HG02885 (cell line): ENCODE data around the gene COL5A1.
"Not testable (repeated sequence)": the region's sequence is repeated elsewhere in the genome, so short reads cannot be mapped to it uniquely, and the experiment has no call there.

Experiments
- ATAC-seq: cut with Tn5 transposase; IDR thresholded peaks from one replicate; pipeline ENCODE4 v1.9.1; 2021; ENCODE audit warnings: mild to moderate bottlenecking; ENCODE audit not compliant: unreplicated experiment, poor library complexity

Gene COL5A1

DNA sequence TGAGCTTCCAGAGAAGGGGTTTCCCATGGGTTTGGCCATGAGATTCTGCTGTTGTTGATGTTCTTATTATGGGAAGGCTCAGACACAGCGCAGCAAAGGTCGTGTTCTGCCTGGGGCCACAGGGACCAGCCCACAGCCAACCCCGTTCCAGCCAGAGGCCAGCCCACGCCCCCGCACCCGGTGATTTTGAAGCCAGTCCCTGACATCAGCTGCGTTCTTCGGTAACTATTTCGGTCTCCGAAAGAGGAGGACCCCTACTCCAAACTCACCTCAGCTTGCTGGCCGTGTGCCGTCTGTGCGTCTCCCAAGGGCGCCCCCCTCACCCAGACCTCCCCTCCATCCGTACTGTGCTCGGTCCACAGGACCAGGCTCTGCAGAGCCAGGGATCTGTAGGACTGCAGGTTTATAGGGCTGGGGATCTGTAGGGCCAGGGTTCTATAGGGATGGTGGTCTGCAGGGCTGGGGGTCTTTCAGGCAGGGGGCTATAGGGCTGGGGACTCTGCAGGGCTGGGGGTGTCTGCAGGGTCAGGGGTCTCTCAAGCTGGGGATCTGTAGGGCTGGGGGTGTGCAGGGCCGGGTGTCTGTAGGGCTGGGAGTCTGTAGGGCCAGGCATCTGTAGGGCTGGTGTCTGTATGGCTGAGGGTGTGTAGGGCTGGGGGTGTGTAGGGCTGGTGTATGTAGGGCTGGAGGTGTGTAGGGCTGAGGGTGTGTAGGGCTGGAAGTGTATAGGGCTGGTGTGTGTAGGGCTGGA lies 11.8 kb downstream of the COL5A1 start:
- no peak for ATAC-seq

DNA sequence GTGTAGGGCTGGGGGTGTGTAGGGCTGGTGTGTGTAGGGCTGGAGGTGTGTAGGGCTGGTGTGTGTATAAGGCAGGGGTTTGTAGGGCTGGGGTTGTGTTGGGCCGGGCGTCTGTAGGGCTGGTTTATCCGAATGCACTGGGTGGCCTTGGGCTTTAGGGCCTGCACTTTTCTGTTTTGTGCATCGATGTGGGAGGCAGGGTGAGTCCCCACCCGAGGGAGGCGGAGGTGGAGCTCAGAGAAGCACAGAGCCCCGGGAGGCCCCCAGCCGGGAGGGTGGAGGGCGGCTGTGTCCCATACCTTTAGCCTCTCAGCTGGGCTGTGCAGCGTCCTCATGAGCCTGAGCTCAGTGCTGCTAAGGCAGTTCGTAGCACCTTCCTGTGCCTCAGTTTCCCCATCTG lies 13.5 kb downstream of the COL5A1 start:
- ATAC-seq: no peak

DNA sequence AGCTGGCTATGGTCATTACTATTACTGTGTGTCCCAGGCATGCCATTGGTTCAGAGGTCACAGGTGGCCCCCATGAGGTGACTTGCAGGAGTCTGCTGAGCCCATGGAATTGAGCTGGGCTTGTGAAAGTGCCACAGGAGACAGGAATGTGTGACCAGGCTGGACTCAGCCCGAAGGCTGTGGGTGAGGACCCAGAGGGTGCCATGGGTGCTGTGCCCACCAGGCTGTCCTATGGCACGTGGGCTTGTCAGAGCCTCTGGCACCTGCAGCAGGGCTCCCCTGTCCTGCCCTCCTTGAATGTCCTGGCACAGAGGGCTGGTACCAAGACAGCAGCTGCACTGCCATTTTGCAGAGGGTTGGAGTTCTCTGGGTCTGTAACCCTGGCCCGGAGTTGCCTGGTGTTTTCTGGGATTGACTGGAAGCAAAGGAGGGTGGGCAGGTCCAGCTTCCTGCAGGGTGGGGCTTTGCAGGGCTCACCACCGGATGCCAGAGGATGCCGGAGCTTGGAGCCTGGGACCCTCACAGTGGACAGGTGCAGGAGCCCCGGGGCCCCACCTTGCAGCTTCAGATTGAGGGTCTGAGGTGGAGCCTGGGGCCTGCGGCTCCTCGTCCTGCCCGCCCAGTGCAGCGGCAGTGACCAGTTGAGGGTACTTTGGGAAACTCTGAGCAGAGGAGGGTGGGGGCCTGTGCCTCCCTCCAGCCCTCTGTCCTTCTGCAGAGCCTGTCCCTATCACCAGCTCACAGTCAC lies 14.2 kb downstream of the COL5A1 start:
- no peak for ATAC-seq

DNA sequence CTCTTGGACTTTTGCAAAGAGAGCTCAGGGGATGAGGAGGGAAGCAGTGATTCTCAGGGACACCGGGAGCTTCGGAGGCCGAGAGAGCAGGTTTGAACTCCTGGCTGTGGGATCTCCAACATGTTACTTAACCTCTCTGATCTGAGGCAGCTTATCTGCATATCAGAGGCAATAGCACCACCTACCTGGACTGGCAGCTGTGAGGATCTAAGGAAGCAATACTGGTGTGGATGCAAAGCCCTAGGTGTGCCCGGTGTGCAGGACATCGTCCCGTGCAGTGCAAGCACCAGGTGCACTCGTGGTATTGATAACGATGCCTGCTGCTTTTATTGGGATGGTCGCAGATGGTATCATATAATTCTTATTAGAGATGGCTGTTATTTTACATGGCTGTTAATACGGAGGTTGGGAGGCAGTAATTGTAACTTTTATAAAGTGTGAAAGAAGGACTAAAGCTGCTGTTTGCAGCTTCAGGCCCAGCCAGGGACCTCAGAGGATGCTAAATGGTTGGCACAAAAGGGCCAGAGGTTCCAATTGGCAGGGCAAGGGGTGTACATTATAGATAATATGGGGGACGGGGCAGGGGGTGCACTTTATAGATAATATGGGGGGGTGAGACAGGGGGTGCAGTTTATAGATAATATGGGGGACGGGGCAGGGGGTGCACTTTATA lies 14.9 kb downstream of the COL5A1 start:
- no peak for ATAC-seq

DNA sequence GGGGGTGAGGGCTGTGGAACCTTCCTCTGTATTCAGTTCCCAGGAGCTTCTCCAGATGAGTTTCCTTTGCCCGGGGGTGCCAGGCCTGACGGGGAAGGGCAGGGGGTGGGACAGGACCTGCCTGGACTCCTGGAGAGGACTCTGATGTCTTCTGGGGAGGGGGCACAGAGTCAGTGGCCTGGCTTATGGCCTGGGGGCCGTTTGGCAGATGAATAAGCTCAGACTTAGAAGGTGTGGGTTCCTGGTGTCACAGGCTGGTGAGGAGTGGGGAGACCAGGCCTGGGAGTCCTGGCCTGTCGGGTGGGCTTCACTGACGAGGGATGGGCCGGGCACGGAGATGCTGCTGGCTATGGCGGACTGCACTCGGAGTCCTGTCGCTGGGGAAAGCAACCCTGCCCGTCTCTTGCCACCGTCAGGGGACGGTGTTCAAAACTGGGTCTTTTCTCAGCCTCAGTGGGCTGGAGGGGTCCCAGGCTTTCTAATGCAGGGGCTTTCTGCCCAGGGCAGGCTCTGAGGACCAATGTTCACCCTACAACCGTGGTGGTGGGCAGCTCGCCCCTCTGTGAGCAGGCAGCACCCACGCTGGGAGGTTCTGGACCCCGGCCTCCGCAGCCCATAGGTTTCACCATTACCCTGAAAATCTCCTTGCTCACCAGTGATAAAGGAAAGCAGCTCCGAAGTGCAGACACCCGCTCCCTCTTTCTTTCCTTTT lies 16.2 kb downstream of the COL5A1 start:
- ATAC-seq: no peak

DNA sequence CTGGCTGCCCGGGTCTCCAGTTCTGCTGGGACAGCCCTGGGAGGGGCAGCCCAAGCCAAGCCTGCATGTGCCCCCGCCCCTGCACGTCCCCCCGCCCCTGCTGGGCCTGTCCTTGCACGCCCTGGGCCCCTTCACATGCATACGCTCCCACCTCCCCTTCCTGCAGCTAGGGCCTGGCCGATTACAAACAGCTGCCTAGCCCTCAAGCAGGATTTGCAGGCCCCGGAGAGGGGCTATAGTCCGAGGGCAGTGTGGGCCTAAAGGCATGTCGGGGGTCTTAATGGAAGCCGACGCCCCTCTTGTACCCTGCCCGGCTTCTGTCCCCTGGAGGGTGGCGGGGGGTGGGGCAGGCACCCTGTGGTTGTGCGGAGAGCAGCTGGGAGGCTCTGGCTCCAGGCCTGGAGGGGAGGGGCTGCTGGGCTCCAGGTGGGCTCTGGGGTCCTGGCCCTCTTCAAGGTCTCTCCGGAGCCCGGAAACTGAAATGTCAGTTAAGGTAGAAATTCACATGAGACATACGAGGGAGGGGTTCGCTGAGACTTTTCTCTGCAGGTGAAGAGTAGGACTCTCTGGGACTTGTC lies 16.9 kb downstream of the COL5A1 start:
- ATAC-seq: no peak

DNA sequence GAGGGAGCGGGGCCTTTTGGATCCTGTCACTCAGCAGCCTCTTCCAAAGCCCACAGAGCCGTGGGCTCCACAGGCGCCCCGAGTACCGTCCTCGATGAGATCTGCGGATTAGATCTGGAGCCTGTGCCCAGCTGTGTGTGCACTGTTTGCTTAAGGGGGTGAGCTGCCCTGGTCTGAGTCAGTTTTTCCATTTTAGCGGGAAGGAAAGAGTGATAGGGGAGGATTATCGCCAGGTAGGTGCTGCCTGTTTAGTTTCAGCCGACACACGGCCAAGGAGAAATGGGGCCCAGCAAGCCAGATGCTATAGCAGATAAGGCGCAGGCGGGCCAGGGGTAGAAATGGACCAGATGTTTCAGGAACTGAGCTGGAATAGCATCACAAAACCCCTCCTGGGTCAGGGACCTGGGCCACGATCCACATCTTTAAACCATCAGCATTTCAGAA lies 18.1 kb downstream of the COL5A1 start:
- no peak for ATAC-seq

DNA sequence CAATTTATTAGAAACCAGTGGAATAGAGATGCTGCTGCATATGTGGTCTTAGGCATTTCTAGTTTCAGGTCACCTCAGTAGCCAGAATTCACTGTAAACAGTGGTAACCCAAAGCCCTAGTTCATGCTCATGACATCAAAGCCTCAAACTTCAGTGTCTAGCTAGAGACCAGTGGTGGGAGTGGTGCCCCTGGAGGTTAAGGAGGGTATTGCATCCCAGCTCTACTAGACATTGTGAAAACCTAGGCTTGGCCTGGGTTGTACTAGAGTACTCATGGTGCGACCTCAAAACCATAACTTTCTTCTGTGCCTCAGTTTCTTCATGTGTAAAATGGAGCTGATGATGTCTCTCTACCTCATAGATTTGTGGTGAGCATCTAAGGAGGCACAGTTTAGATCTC lies 18.8 kb downstream of the COL5A1 start:
- no peak for ATAC-seq

DNA sequence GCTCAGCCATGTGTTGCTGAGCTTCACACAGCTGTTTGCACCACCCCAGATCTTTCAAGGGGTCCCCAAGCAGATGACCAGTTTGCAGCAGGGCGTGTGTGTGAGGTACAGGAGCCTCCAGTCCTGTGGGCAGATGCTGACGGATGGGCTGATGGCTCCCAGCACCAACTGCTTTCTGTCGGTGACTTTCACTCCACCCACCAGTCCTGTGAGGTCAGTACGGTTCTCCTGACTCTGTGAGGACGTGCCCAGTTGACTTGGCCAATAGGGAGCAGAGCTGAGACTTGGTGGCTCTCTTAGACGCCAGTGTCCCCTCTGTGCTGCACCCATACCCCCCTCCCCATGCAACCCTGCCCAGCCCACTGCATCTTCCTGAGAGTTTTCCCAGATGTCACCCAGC lies 19.7 kb downstream of the COL5A1 start:
- ATAC-seq: no peak

DNA sequence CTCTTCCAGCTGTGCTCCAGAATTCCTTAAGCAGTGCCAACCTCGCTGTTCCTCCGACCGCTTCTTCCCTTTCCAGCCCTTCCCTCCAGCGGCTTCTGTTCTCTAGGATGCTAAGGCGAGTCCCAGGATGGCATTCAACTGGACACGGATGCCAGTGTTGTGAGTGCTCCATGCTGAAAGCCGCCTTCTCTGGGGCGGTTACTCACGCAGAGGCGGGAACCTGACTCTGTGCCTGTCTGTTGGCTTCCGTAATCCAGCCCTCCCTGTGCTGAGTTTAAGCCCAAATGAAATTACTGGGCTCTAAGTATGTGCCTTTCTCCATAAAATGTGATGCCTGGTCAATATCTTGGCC lies 20.2 kb downstream of the COL5A1 start:
- no peak for ATAC-seq

DNA sequence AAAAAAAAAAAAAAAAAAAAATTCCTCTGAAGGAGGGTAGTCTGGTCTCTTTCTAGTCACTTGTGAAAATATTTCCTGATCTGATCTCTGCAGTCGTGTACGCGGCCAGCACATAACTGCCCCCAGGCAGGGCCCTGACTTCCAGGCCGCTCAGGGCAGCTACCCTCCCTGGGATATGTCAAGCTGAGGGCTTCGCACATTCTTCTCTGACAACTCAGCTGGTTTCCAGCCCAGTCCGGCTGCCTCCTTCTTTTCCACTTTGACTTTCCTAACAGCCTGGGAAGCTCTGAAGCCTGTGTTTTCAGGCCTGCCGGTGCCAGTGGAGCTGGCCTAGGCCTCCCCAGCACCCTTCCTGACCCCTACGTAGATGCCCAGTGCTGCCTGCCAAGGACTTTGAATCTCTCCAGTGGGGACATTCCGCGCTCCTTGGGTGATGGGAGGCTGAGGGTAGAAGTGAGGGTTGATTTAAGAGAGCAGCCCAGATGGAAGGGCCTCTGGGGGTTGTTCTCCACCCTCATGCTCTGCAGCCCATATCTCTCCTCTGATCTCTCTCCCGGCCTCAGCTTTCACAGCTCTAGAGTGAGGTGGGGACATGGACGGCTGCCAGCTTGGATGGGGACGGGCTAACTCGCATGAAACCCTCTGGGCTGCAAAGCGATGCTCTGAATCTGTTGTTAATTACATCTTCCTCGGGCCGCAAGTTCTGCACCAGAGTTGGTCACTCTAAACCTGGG lies 20.7 kb downstream of the COL5A1 start:
- ATAC-seq: no peak

DNA sequence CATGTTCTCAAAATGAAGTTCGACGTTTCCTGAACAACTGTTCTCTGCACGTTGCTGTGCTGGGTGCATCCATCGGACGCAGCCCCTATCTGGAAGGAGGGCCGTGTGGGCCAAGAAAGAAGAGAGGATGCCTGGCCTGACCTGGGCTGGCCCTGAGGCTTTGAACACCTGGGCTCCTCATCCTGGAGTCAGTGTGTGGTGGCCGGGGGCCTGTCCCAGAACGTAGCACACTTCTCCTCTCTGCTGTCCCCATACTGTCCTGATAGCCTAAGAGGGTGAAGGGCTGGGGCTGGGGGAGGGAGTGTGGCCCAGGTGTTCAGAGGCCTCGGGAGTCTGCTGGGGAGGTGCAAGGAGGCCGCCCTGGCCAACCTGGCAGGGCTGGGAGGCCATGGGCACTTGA lies 21.5 kb downstream of the COL5A1 start:
- no peak for ATAC-seq

DNA sequence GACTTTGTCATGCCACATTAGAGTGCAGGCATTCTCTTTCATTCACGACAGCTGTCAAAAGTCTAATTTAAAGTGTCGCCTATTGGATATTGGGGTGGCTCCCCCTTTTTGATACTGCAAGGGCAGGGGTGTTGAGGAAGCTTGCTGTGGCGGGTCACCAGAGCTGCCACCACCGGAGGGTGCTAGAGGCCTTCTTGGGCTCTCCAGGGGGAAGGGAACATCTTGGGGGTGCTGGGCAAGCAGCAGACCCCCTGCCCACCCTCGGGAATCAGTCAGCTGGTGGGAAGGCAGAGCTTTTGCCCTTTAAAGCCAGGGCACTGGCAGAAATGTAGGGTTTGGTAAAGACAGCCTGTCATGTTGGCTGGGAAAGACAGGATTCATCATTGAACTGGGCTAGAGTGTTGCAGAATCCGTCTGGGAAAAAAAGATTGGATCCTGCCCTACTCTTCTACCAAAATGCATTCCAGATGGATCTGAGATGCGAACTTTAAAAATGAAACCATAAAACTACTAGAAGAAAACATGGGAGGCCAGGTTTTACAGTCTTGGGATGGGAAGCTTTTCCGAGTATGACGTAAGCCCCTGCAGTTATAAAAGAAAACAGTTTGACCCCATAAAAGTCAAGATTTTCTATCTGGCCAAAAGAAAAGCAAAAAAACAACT lies 22.3 kb downstream of the COL5A1 start:
- no peak for ATAC-seq

DNA sequence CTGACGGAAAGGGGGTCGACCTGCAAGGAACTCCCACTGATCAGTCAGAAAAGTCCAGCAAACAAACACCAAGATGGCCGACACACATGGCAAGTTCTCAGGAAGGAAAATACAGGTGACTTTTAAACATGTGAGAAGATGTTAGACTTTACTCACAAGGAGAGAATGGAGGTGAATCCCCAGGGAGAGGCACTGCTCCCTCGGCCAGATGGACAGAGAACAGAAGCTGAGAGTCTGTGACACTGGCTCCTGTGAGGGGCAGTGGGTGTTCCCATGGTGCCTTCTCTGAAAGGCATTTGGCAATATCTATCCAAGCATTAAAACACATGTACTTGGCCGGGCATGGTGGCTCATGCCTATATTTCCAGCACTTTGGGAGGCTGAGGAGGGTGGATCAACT lies 22.8 kb downstream of the COL5A1 start:
- ATAC-seq: no peak

DNA sequence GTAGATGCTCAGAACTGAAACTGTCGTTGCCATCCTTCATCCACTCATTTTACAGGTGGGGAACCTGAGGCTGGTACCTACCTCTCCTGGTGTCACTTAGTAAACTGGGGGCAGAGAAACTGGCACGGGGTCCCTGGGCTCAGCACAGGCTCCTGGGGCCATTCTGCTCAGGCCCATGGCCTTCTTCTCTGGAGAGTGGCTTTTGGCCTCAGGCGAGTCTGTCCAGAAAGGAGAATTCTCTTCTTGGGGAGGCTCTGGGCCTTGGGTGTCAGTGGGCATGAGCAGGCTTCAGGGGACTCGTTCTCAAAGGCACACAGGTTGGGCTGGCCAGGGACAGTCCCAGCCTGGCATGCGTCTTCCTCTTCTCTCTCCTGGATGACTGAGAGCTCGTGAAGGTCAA lies 24.6 kb downstream of the COL5A1 start:
- no peak for ATAC-seq

DNA sequence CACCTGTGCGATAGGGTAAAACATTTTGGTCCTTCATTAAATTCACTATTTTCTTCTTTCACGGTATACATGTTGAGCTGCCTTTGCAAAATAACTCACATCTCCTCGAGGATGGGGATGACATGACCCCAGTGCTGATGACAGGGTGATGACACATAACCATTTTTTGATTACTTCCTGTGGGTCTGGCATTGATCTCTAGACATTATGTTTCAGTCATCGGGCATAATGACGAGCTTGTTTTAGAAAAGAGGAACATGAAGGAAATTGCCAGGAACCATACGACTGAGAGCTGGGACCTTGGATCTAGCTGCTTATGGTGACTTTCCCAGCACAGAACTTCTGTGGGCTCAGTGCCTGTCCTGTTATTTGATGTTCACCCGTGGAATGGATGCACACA lies 25.2 kb downstream of the COL5A1 start:
- ATAC-seq: no peak

DNA sequence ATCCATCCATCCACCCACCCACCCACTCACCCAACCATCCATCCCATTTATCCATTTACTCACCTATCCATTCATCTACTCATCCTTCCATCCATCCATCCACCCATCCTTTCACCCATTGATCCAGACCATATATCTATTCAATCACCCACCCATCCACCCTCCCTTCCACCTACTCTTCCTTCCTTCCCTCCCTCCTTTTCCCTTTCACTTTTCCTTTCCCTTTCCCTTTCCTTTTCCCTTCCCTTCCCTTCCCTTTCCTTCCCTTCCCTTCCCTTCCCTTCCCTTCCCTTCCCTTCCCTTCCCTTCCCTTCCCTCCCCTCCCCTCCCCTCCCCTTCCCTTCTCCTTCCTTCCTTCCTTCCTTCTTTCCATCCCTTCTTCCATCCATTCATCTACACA lies 27.4 kb downstream of the COL5A1 start:
- not testable (repeated sequence) for ATAC-seq

DNA sequence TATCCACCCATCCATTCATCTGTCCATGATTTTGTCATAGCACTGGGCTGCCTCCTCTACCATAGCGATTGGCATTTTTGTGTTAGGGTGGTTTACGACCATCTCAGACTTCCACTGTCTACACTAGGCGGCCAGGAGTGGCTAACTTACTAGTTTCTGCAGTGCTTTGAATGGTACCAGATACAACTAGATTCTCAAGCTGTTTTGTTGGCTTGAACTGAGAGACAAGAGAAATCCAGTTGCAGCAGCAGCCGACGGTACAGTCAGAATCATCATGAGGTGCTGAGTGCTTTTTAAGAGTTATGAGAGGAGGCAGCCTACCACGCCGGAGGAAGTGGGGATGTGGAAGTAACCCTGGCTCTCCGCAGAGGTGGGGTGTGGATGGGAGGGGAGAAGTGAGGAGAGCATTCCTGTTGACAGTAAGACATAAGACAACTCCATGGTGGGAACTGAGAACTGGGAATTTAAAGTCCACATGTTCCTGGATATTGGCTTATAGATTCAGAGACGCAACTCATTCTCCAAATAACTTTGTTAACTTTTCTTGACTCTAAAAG lies 27.9 kb downstream of the COL5A1 start:
- no peak for ATAC-seq

DNA sequence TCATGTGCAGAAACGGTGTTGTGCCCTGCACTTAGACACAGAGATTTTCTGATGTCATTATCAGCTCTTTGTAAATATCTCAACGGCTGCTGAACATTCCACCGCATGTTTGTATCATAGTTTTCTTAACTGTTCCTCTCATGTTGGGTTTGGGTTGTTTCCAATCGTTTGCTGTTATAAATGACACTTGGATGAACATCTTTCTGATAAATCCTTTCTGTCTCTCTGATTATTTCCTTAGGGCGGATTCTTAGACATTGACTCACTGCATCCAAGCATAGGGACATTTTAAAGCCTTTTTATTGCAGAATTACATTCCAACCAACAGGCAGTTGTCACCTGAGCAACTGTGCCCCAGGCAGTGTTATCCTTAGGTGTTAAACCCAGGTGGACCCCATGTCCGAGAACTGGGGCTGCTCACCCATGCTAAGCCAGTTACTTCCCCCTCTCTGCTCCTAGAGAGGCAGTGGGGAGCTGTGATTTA lies 28.5 kb downstream of the COL5A1 start:
- ATAC-seq: no peak
